Mesodermal cell (in vitro differentiated cells): ENCODE results near the gene FBXW12.
"Not testable (repeated sequence)": the region's sequence is repeated elsewhere in the genome, so short reads cannot be mapped to it uniquely, and the experiment has no call there.

Source experiments
- H3K27ac ChIP-seq: 2 replicates; pipeline ENCODE4 v1.7.0; 2013; ENCODE audit warnings: mild to moderate bottlenecking, low read depth, low read length, moderate library complexity; ENCODE audit not compliant: severe bottlenecking
- H3K36me3 ChIP-seq: 2 replicates; pipeline ENCODE4 v1.7.1; 2013; ENCODE audit warnings: mild to moderate bottlenecking, low read length, moderate library complexity; ENCODE audit not compliant: control insufficient read depth, insufficient read depth
- H3K4me1 ChIP-seq: one replicate; pipeline ENCODE4 v1.7.1; 2013; ENCODE audit warnings: mild to moderate bottlenecking, low read length; ENCODE audit not compliant: insufficient read depth, control insufficient read depth, poor library complexity, severe bottlenecking
- H3K4me3 ChIP-seq: 2 replicates; pipeline ENCODE4 v1.7.0; 2013; ENCODE audit warnings: low read length, control low read depth, mild to moderate bottlenecking; ENCODE audit not compliant: insufficient read depth, poor library complexity, severe bottlenecking; ENCODE audit errors: extremely low read depth
- H3K9me3 ChIP-seq: 2 replicates; pipeline ENCODE4 v1.7.1; 2013; ENCODE audit warnings: mild to moderate bottlenecking, low read length, moderate library complexity; ENCODE audit not compliant: control insufficient read depth
- WGBS, 2 experiments: methylation state at CpG; one replicate each; pipeline ENCODE4 v1.1.5; 2013; ENCODE audit warnings: missing lambda C conversion rate in 2 of 2; ENCODE audit not compliant: insufficient coverage in 2 of 2; 5-methylcytosine and 5-hydroxymethylcytosine counted together

FBXW12 gene

GRCh38 chr3:48387634-48388033 is 15.6 kb downstream of the FBXW12 start:
- Histone ChIP-seq H3K27ac (no peak overlapping the region), H3K4me3 (no peak overlapping the region), H3K9me3 (no peaks in the 10 kb centered on the region), H3K4me1 (no peaks in the 10 kb centered on the region), H3K36me3 (no peaks in the 10 kb centered on the region)

- no peak overlapping the region for H3K4me3 ChIP-seq
- no peaks in the 10 kb centered on the region for H3K9me3 ChIP-seq
- no peaks in the 10 kb centered on the region for H3K36me3 ChIP-seq
- H3K27ac ChIP-seq: no peak overlapping the region
- no peaks in the 10 kb centered on the region for H3K4me1 ChIP-seq
- WGBS, 2 experiments: 50 to 60% methylated on average over 1 of the region's 2 CpGs
Measured at GRCh38 chr3:48388966-48389365, 16.9 kb downstream of the FBXW12 start.

GRCh38 chr3:48394391-48394790 is 22.4 kb downstream of the FBXW12 start:
- WGBS, 2 experiments: 100% methylated on average over 1 of the region's 2 CpGs; no CpG with 5 or more reads in 1 of the 2 experiments
- no peak overlapping the region for H3K27ac ChIP-seq
- H3K4me3 ChIP-seq: no peak overlapping the region
- no peaks in the 10 kb centered on the region for H3K4me1 ChIP-seq
- no peaks in the 10 kb centered on the region for H3K36me3 ChIP-seq
- no peaks in the 10 kb centered on the region for H3K9me3 ChIP-seq

GRCh38 chr3:48395714-48396113 is 23.7 kb downstream of the FBXW12 start:
- Histone ChIP-seq H3K36me3 (no peaks in the 10 kb centered on the region), H3K4me3 (no peak overlapping the region), H3K9me3 (no peaks in the 10 kb centered on the region), H3K27ac (no peak overlapping the region), H3K4me1 (no peaks in the 10 kb centered on the region)
- WGBS, 2 experiments: 82 to 92% methylated on average over 2 to 3 of the region's 3 CpGs

GRCh38 chr3:48397767-48398681 is 26.0 kb downstream of the FBXW12 start:
- no peak overlapping the region for H3K4me3 ChIP-seq
- H3K4me1 ChIP-seq: no peaks in the 10 kb centered on the region
- peaks cover 11% of the 10 kb centered on the region for H3K36me3 ChIP-seq
- WGBS, 2 experiments: 83 to 89% methylated on average over 7 to 9 of the region's 9 CpGs
- H3K9me3 ChIP-seq: no peaks in the 10 kb centered on the region
- no peak overlapping the region for H3K27ac ChIP-seq

- Histone ChIP-seq H3K4me1 (no peaks in the 10 kb centered on the region), H3K9me3 (no peaks in the 10 kb centered on the region), H3K27ac (no peak overlapping the region), H3K36me3 (peaks cover 13% of the 10 kb centered on the region), H3K4me3 (no peak overlapping the region)
- WGBS, 2 experiments: 80 to 81% methylated on average over 7 to 11 of the region's 11 CpGs
Measured at GRCh38 chr3:48398701-48399386, 26.8 kb downstream of the FBXW12 start.

GRCh38 chr3:48399387-48400172 is 27.6 kb downstream of the FBXW12 start:
- WGBS, 2 experiments: 62 to 81% methylated on average over 3 of the region's 4 CpGs
- no peaks in the 10 kb centered on the region for H3K4me1 ChIP-seq
- peaks cover 20% of the 10 kb centered on the region for H3K36me3 ChIP-seq
- H3K4me3 ChIP-seq: no peak overlapping the region
- H3K9me3 ChIP-seq: no peaks in the 10 kb centered on the region
- H3K27ac ChIP-seq: no peak overlapping the region

GRCh38 chr3:48400824-48401433 is 28.9 kb downstream of the FBXW12 start:
- Histone ChIP-seq H3K9me3 (no peaks in the 10 kb centered on the region), H3K4me3 (no peak overlapping the region), H3K4me1 (no peaks in the 10 kb centered on the region), H3K36me3 (peaks cover 31% of the 10 kb centered on the region), H3K27ac (no peak overlapping the region)
- 89 to 100% methylated on average over 2 to 5 of the region's 6 CpGs for WGBS, 2 experiments

- H3K27ac ChIP-seq, H3K4me3 ChIP-seq, H3K4me1 ChIP-seq, H3K9me3 ChIP-seq: not testable (repeated sequence)
- H3K36me3 ChIP-seq: peaks cover 36% of the 10 kb centered on the region
- 89 to 95% methylated on average over 9 of the region's 12 CpGs for WGBS, 2 experiments
Measured at GRCh38 chr3:48401434-48401901, 29.4 kb downstream of the FBXW12 start.

- Histone ChIP-seq H3K9me3 (no peaks in the 10 kb centered on the region), H3K4me1 (no peaks in the 10 kb centered on the region), H3K27ac (no peak overlapping the region), H3K4me3 (no peak overlapping the region), H3K36me3 (peaks cover 39% of the 10 kb centered on the region)
- 84 to 94% methylated on average over 7 of the region's 8 CpGs for WGBS, 2 experiments
Measured at GRCh38 chr3:48402281-48402732, 30.3 kb downstream of the FBXW12 start.
